Endothelial cell of umbilical vein (primary cell): ENCODE results near the gene ALDH3B2. TPM values are rescaled to one million over a fixed set of nuclear protein-coding genes. Genes with fewer than 3 reads are reported as not detected.
"Not testable (repeated sequence)": the region's sequence is repeated elsewhere in the genome, so short reads cannot be mapped to it uniquely, and the experiment has no call there.

Experiments used
- Bru-seq: library from RNA; stranded (reverse); fragments of 400-500 nt; gene quantifications from one replicate; lab custom pipeline; 2021; lab: Mats Ljungman, UMichigan
- BruChase-seq, 2 experiments: library from RNA; stranded (reverse); fragments of 400-500 nt; gene quantifications; one replicate each; lab custom pipeline; 2021; lab: Mats Ljungman, UMichigan
- BruUV-seq: library from RNA; stranded (reverse); fragments of 400-500 nt; replicated peaks from 2 replicates; lab custom pipeline; 2021; lab: Mats Ljungman, UMichigan
- CTCF ChIA-PET: fragments of 300-600, 350-600 bp; sonication (Branson Sonifier 250); formaldehyde crosslinking; loops from one replicate; lab custom pipeline; 2021; ENCODE audit warnings: antibody characterized with exemption, inconsistent platforms; lab: Charles Lee
- POLR2A ChIA-PET: fragments of 300-600, 350-600 bp; sonication (Branson Sonifier 250); formaldehyde crosslinking; loops from one replicate; lab custom pipeline; 2021; ENCODE audit warnings: antibody characterized with exemption, inconsistent platforms; lab: Charles Lee
- DNase-seq: peaks from one replicate; pipeline ENCODE4 v3.0.0-alpha.2; 2011; ENCODE audit warnings: low read depth, low spot score
- FAIRE-seq: peaks from 2 replicates; lab custom pipeline; 2011; peaks lifted over from hg19 to GRCh38; lab: Jason Lieb, UNC
- H2AFZ ChIP-seq: 2 replicates; pipeline ENCODE4 v1.6.0; 2012; ENCODE audit warnings: low read depth, low read length, control low read depth, inconsistent platforms
- H3K27ac ChIP-seq: 2 replicates; pipeline ENCODE4 v1.5.1; 2011; ENCODE audit warnings: low read depth, mild to moderate bottlenecking, control low read depth, low read length, moderate library complexity; ENCODE audit not compliant: insufficient read depth
- H3K27me3 ChIP-seq, 2 experiments: 2 replicates each; pipeline versions ENCODE4 v1.6.0 to v1.6.1; 2011; ENCODE audit warnings: low read length in 2 of 2, mixed read lengths in 1 of 2; ENCODE audit not compliant: control insufficient read depth in 2 of 2, insufficient read depth in 2 of 2
- H3K36me3 ChIP-seq, 2 experiments: 2 replicates in 1 of 2; 3 replicates in 1 of 2; pipeline ENCODE4 v1.5.1; 2011; ENCODE audit warnings: low read length in 2 of 2, mild to moderate bottlenecking in 1 of 2, moderate library complexity in 1 of 2; ENCODE audit not compliant: control insufficient read depth in 2 of 2, insufficient read depth in 2 of 2; ENCODE audit errors: extremely low read depth in 1 of 2
- H3K4me1 ChIP-seq: 3 replicates; pipeline ENCODE4 v1.5.1; 2011; ENCODE audit warnings: mild to moderate bottlenecking, low read length; ENCODE audit not compliant: control insufficient read depth, insufficient read depth; ENCODE audit errors: extremely low read depth
- H3K4me2 ChIP-seq: 2 replicates; pipeline ENCODE4 v1.6.1; 2011; ENCODE audit warnings: low read length, control low read depth, mixed read lengths; ENCODE audit not compliant: insufficient read depth
- H3K4me3 ChIP-seq, 3 experiments: fragments of 200-600 bp in 1 of 3; sonication (generic), shearing (Covaris generic) in 1 of 3; replicated peaks in 1 of 3; 2 replicates each; pipeline ENCODE4 v1.5.1; 2011 to 2016; ENCODE audit warnings: control low read depth in 3 of 3, low read length in 3 of 3, mild to moderate bottlenecking in 2 of 3, inconsistent platforms in 1 of 3, low read depth in 1 of 3, moderate library complexity in 1 of 3; ENCODE audit not compliant: insufficient read depth in 1 of 3
- H3K79me2 ChIP-seq: 2 replicates; pipeline ENCODE4 v1.6.0; 2012; ENCODE audit warnings: low read length, inconsistent platforms; ENCODE audit not compliant: control insufficient read depth, insufficient read depth
- H3K9ac ChIP-seq: replicated peaks from 2 replicates; pipeline ENCODE3; 2011; ENCODE audit warnings: low read length, control low read depth; ENCODE audit not compliant: insufficient read depth; ENCODE audit errors: extremely low read depth
- H3K9me1 ChIP-seq: replicated peaks from 3 replicates; pipeline ENCODE4 v1.6.0; 2011; ENCODE audit warnings: mild to moderate bottlenecking, low read length; ENCODE audit not compliant: control insufficient read depth, insufficient read depth; ENCODE audit errors: extremely low read depth
- H3K9me3 ChIP-seq: replicated peaks from 2 replicates; pipeline ENCODE4 v1.5.1; 2012; ENCODE audit warnings: low read length, inconsistent platforms; ENCODE audit not compliant: control insufficient read depth, insufficient read depth
- H4K20me1 ChIP-seq: replicated peaks from 2 replicates; pipeline ENCODE3; 2011; ENCODE audit warnings: mild to moderate bottlenecking, low read length; ENCODE audit not compliant: control insufficient read depth, insufficient read depth; ENCODE audit errors: extremely low read depth
- CTCF ChIP-seq, 2 donors: IDR thresholded peaks; 1 replicate in 1 of 2; 2 replicates in 1 of 2; pipeline ENCODE4 v1.5.1; 2011; ENCODE audit warnings: low read length in 2 of 2, mild to moderate bottlenecking in 2 of 2, moderate library complexity in 2 of 2, control low read depth in 1 of 2, inconsistent platforms in 1 of 2, low read depth in 1 of 2; ENCODE audit not compliant: insufficient read depth in 1 of 2; ENCODE audit errors: extremely low read depth in 1 of 2
- EZH2 ChIP-seq: IDR thresholded peaks from 2 replicates; pipeline ENCODE4 v1.6.1; 2012; ENCODE audit warnings: borderline replicate concordance, low read depth, mild to moderate bottlenecking, moderate library complexity, low read length, inconsistent platforms; ENCODE audit not compliant: severe bottlenecking
- FOS ChIP-seq: IDR thresholded peaks from 2 replicates; pipeline ENCODE4 v1.6.1; 2011; ENCODE audit warnings: mild to moderate bottlenecking, low read length, moderate library complexity, borderline replicate concordance; ENCODE audit not compliant: insufficient read depth
- GATA2 ChIP-seq: IDR thresholded peaks from 2 replicates; pipeline ENCODE4 v1.7.0; 2011; ENCODE audit warnings: low read depth, mild to moderate bottlenecking, moderate library complexity, mixed read lengths, low read length; ENCODE audit not compliant: insufficient read length, insufficient read depth
- JUN ChIP-seq: IDR thresholded peaks from 2 replicates; pipeline ENCODE4 v1.6.1; 2011; ENCODE audit warnings: borderline replicate concordance, low read depth; ENCODE audit not compliant: insufficient read length, insufficient read depth
- MYC ChIP-seq: IDR thresholded peaks from one replicate; pipeline ENCODE4 v1.6.1; 2011; ENCODE audit warnings: mild to moderate bottlenecking, low read depth, low read length
- POLR2A ChIP-seq: IDR thresholded peaks from 2 replicates; pipeline ENCODE4 v1.6.1; 2012; ENCODE audit warnings: low read depth, mild to moderate bottlenecking, control low read depth, low read length
- POLR2AphosphoS5 ChIP-seq: IDR thresholded peaks from 2 replicates; pipeline ENCODE4 v1.6.1; 2012; ENCODE audit warnings: low read depth, mild to moderate bottlenecking, control low read depth, low read length, moderate library complexity; ENCODE audit not compliant: insufficient read depth
- dilution Hi-C: fragments of 300-500 bp; cut with MboI; formaldehyde crosslinking; loops from one replicate; pipeline ENCODE4 v1.15.0; 2019; ENCODE audit warnings: low sequenced_read_pairs; ENCODE audit not compliant: extremely low pct_ligation_motif_present
- intact Hi-C: fragments of 100-400 bp; cut with micrococcal nuclease; formaldehyde crosslinking; loops from one replicate; pipeline ENCODE4 v1.10.0; 2022
- long read RNA-seq: library from polyadenylated mRNA; stranded (forward); transcript quantifications from one replicate; pipeline ENCODE4 v2.0.0, GENCODE V29; 2021
- polyA minus RNA-seq, 3 experiments: library from RNA; depleted of rRNA, polyadenylated mRNA; stranded (reverse); fragments of >200 nt; gene quantifications; 1 replicate in 1 of 3; 2 replicates in 2 of 3; pipeline ENCODE4 v1.2.3, GENCODE V29; 2011
- polyA plus RNA-seq, 4 experiments: library from polyadenylated mRNA; depleted of rRNA in 3 of 4; stranded (reverse) in 3 of 4; unstranded in 1 of 4; fragments of >200 nt; gene quantifications; 2 replicates each; pipeline versions ENCODE4 v1.2.1 to v1.2.3, GENCODE V29; 2011 to 2012; ENCODE audit warnings: missing spikeins in 1 of 4
- total RNA-seq: library from RNA; stranded (reverse); gene quantifications from 2 replicates; pipeline ENCODE4 v1.2.3, GENCODE V29; 2021
- TF ChIP-seq, protein P1 (sequence below): IDR thresholded peaks from 2 replicates; pipeline ENCODE4 v1.6.1; 2011; ENCODE audit not compliant: insufficient read depth, insufficient read length

Gene ALDH3B2
- total RNA-seq (not detected in 2 replicates), polyA plus RNA-seq (not detected in 2 replicates), polyA minus RNA-seq (not detected in 2 replicates), Bru-seq, nascent RNA (not detected), BruChase-seq, experiment 1, labeled RNA remaining after a 6-hour chase (not detected), BruChase-seq, experiment 2, labeled RNA remaining after a 2-hour chase (not detected)
- polyA plus RNA-seq (2011; cell fraction: cytosol; rRNA removed), result not detected in 2 replicates
- not detected in 2 replicates for polyA plus RNA-seq (2011; cell fraction: nucleus; rRNA removed)
- not detected in 2 replicates for polyA plus RNA-seq (2012)
- polyA minus RNA-seq (2011; cell fraction: cytosol; rRNA and poly(A)+ RNA removed), result not detected
- polyA minus RNA-seq (2011; cell fraction: nucleus; rRNA and poly(A)+ RNA removed), result not detected in 2 replicates
- long read RNA-seq, result 0 reads

DNA sequence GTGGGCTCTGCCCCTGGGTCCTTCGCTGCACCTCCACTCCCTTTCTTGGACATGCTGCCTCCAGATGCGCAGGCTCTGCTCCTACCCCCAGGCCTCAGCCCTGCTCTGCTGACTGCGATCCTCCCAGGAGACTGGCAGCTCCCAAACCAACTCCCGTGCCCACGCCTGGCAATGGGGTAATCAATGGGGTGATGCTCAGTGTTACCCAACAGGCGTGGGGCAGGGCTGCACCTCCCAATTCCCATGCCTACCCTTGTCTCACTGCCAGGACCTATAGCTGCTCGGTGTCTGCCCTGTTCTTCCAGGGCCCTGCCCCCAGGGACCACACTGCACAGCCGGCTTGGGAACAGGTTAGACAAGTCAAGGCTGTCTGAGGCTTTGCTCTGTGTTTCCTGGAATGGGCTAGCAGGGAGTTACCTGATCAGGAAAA lies at the start of gene ALDH3B2:
TSS of gene ALDH3B2 (minus strand) at position 182 of the 430 bp plus-strand sequence. CDS start 7,688 bp downstream, outside the sequence.
- no TSS peak for BruUV-seq
- TF ChIP-seq FOS, result no peak
- TF ChIP-seq, protein P1, sequence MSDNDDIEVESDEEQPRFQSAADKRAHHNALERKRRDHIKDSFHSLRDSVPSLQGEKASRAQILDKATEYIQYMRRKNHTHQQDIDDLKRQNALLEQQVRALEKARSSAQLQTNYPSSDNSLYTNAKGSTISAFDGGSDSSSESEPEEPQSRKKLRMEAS, result no peak
- TF ChIP-seq JUN, result no peak
- no peak for TF ChIP-seq MYC
- TF ChIP-seq CTCF (IDR thresholded peaks at IDR 0.05; ENCODE audit: extremely low read depth in 1 of 2, insufficient read depth in 1 of 2, low read depth in 1 of 2, low read length in 2 of 2), result no peak
- no peak for TF ChIP-seq GATA2
- TF ChIP-seq POLR2AphosphoS5, result no peak
- TF ChIP-seq POLR2A, result no peak
- no peak for TF ChIP-seq EZH2
- POLR2A ChIA-PET, result no interaction called here
- no peak within 1 kb of the TSS for H3K4me3 ChIP-seq
- CTCF ChIA-PET, result interaction anchor here (0.8 to 2.1 kb wide), 2 partner anchors 15 to 36 kb away, joined by 3 to 9 read pairs; no protein-coding TSS in a partner anchor
- H3K9ac ChIP-seq, result no peak within 1 kb of the TSS
- no peaks in the 10 kb centered on the region for H3K79me2 ChIP-seq
- H4K20me1 ChIP-seq, result no peaks in the 10 kb centered on the region
- FAIRE-seq (no peak), DNase-seq (no peak)
- no peaks in the 10 kb centered on the region for H3K4me1 ChIP-seq
- H3K4me2 ChIP-seq, result no peak within 1 kb of the TSS
- dilution Hi-C loops, result no loop called here
- no peak within 1 kb of the TSS for H3K27ac ChIP-seq
- H3K36me3 ChIP-seq, result no peaks in the 10 kb centered on the region
- intact Hi-C loops, result no loop called here
- H3K27me3 ChIP-seq, result peaks cover 0 to 3% of the 10 kb centered on the region in 2 experiments
- H3K9me1 ChIP-seq, result no peaks in the 10 kb centered on the region
- H2AFZ ChIP-seq, result no peak within 1 kb of the TSS
- H3K9me3 ChIP-seq, result no peaks in the 10 kb centered on the region

DNA sequence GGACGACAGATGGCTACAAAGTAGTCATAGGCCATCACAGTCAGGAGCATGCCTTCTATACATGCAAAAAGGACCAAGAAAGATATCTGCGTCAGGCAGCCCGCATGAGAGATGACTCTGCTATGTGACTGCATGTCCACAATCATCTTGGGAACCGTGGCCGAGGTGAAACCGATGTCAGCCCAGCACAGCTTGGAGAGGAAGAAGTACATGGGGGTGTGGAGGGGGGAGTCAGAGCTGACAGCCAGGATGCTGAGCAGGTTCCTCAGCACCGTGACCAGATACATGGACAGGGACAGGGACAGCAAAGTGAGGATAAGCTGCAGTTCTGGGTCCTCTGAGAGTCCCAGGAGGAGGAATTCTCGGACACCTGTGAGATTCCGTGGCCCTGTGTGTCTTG lies 48.6 kb upstream of the ALDH3B2 start:
- DNase-seq, H3K4me2 ChIP-seq, H4K20me1 ChIP-seq, H3K79me2 ChIP-seq, H3K36me3 ChIP-seq, CTCF ChIA-PET, POLR2A ChIA-PET, H3K9me3 ChIP-seq, H2AFZ ChIP-seq, H3K4me3 ChIP-seq, BruUV-seq, H3K27me3 ChIP-seq, dilution Hi-C loops, FAIRE-seq, H3K27ac ChIP-seq, H3K9me1 ChIP-seq, intact Hi-C loops, H3K9ac ChIP-seq, H3K4me1 ChIP-seq: not testable (repeated sequence)
